Loucy (cell line): ENCODE measurements around the gene NEURL4.

Experiments
- CTCF ChIP-seq: fragments of 200-600 bp; sonication (generic); conservative IDR thresholded peaks from 2 replicates; pipeline ENCODE4 v1.5.1; 2014; ENCODE audit warnings: mild to moderate bottlenecking, antibody characterized with exemption, low read length
- EZH2phosphoT487 ChIP-seq: fragments of 200-600 bp; IDR thresholded peaks from 2 replicates; pipeline ENCODE4 v1.6.1; 2018; ENCODE audit warnings: antibody characterized with exemption, mild to moderate bottlenecking, moderate library complexity, borderline replicate concordance

GRCh38 chr17:7369825-7370224 is 40.7 kb upstream of the NEURL4 start:
- TF ChIP-seq EZH2phosphoT487 (no peak), CTCF (no peak)
